ENCODE data around the gene HMX2. TPM values are rescaled to one million over a fixed set of nuclear protein-coding genes. Genes with fewer than 3 reads are reported as not detected.

Gene HMX2
- polyA plus RNA-seq, 1 donor (not counting 4 experiments of a cell fraction or from before 2014, with no cell fraction given), result not detected

- Histone ChIP-seq H3K9me3 (ENCODE audit: control insufficient read depth, low read depth, low read length) (no peaks in the 10 kb centered on the region), H3K27ac (ENCODE audit: control insufficient read depth, insufficient read depth, low read length) (no peak overlapping the region), H3K4me1 (ENCODE audit: control insufficient read depth, extremely low read depth, insufficient read depth, low read length) (no peaks in the 10 kb centered on the region), H3K9ac (ENCODE audit: control insufficient read depth, extremely low read depth, insufficient read depth, low read length) (no peak overlapping the region), H3K36me3 (ENCODE audit: control insufficient read depth in 2 of 2, extremely low read depth in 1 of 2, insufficient read depth in 2 of 2, low read length in 2 of 2) (peaks cover 19 to 25% of the 10 kb centered on the region in 2 experiments), H3K4me2 (ENCODE audit: control insufficient read depth, extremely low read depth, insufficient read depth, low read depth, low read length) (no peak overlapping the region), H3K27me3 (ENCODE audit: control insufficient read depth, extremely low read depth, insufficient read depth, low read length) (no peaks in the 10 kb centered on the region), H3K4me3 (ENCODE audit: control insufficient read depth in 2 of 3, extremely low read depth in 1 of 3, insufficient read depth in 2 of 3, low read depth in 1 of 3, low read length in 3 of 3) (no peak overlapping the region), H2AFZ (ENCODE audit: control insufficient read depth, low read length) (no peak overlapping the region), H3K9me1 (ENCODE audit: control insufficient read depth, extremely low read depth, insufficient read depth, low read length) (no peaks in the 10 kb centered on the region), H3K79me2 (ENCODE audit: control insufficient read depth, insufficient read depth, low read length) (peaks cover 40% of the 10 kb centered on the region), H4K20me1 (ENCODE audit: control insufficient read depth, extremely low read depth, insufficient read depth, low read length) (peaks cover 8% of the 10 kb centered on the region)
- dilution Hi-C loops (cut with MboI; ENCODE audit: extremely low pct_ligation_motif_present, low sequenced_read_pairs), result no loop called here
- TF ChIP-seq EZH2 (IDR thresholded peaks at IDR 0.05; ENCODE audit: low read length) (no peak), CTCF (optimal IDR thresholded peaks at IDR 0.05 in 1 of 3, IDR thresholded peaks at IDR 0.05 in 1 of 3, conservative IDR thresholded peaks at IDR 0.05 in 1 of 3; ENCODE audit: extremely low read depth in 1 of 3, insufficient read depth in 2 of 3, low read length in 3 of 3) (no peak)
- DNase-seq (ENCODE audit: low read depth, low spot score), result no peak
- FAIRE-seq, result no peak
Observed at GRCh38 chr10:123164319-123164718, 16.4 kb downstream of the HMX2 start.

GRCh38 chr10:123165445-123166072 lies 17.6 kb downstream of the HMX2 start:
- no peak for DNase-seq (ENCODE audit: low read depth, low spot score)

More at GRCh38 chr10:123165445-123166072, 17.6 kb downstream of the HMX2 start:
- Histone ChIP-seq H3K4me2 (ENCODE audit: control insufficient read depth, extremely low read depth, insufficient read depth, low read depth, low read length) (no peak overlapping the region), H3K27me3 (ENCODE audit: control insufficient read depth, extremely low read depth, insufficient read depth, low read length) (no peaks in the 10 kb centered on the region), H3K79me2 (ENCODE audit: control insufficient read depth, insufficient read depth, low read length) (peaks cover 28% of the 10 kb centered on the region), H3K9ac (ENCODE audit: control insufficient read depth, extremely low read depth, insufficient read depth, low read length) (no peak overlapping the region), H4K20me1 (ENCODE audit: control insufficient read depth, extremely low read depth, insufficient read depth, low read length) (peaks cover 7% of the 10 kb centered on the region), H3K36me3 (ENCODE audit: control insufficient read depth in 2 of 2, extremely low read depth in 1 of 2, insufficient read depth in 2 of 2, low read length in 2 of 2) (peaks cover 17 to 22% of the 10 kb centered on the region in 2 experiments), H3K27ac (ENCODE audit: control insufficient read depth, insufficient read depth, low read length) (no peak overlapping the region), H3K9me3 (ENCODE audit: control insufficient read depth, low read depth, low read length) (no peaks in the 10 kb centered on the region), H2AFZ (ENCODE audit: control insufficient read depth, low read length) (no peak overlapping the region), H3K4me3 (ENCODE audit: control insufficient read depth in 2 of 3, extremely low read depth in 1 of 3, insufficient read depth in 2 of 3, low read depth in 1 of 3, low read length in 3 of 3) (no peak overlapping the region), H3K4me1 (ENCODE audit: control insufficient read depth, extremely low read depth, insufficient read depth, low read length) (no peaks in the 10 kb centered on the region), H3K9me1 (ENCODE audit: control insufficient read depth, extremely low read depth, insufficient read depth, low read length) (no peaks in the 10 kb centered on the region)
- TF ChIP-seq EZH2 (IDR thresholded peaks at IDR 0.05; ENCODE audit: low read length), result no peak
- no peak for TF ChIP-seq CTCF (optimal IDR thresholded peaks at IDR 0.05 in 1 of 3, IDR thresholded peaks at IDR 0.05 in 1 of 3, conservative IDR thresholded peaks at IDR 0.05 in 1 of 3; ENCODE audit: extremely low read depth in 1 of 3, insufficient read depth in 2 of 3, low read length in 3 of 3)
- dilution Hi-C loops (cut with MboI; ENCODE audit: extremely low pct_ligation_motif_present, low sequenced_read_pairs), result no loop called here
- FAIRE-seq, result no peak
